Mucosa of rectum (tissue), 2 donors: ENCODE data around the gene ZNF148.

ENCODE experiments used
- H3K27ac ChIP-seq, 2 donors: one replicate each; pipeline ENCODE4 v1.7.0; 2013; ENCODE audit warnings: inconsistent platforms in 2 of 2, low read depth in 2 of 2, low read length in 2 of 2
- H3K27me3 ChIP-seq, 2 donors: one replicate each; pipeline ENCODE4 v1.7.0; 2013; ENCODE audit warnings: low read length in 2 of 2; ENCODE audit not compliant: control insufficient read depth in 2 of 2, insufficient read depth in 2 of 2
- H3K36me3 ChIP-seq, 2 donors: one replicate each; pipeline ENCODE4 v1.7.0; 2013; ENCODE audit warnings: low read length in 2 of 2; ENCODE audit not compliant: control insufficient read depth in 2 of 2, insufficient read depth in 2 of 2
- H3K4me1 ChIP-seq, 2 donors: one replicate each; pipeline ENCODE4 v1.7.0; 2013; ENCODE audit warnings: low read length in 2 of 2, mild to moderate bottlenecking in 1 of 2; ENCODE audit not compliant: control insufficient read depth in 2 of 2, insufficient read depth in 2 of 2
- H3K4me3 ChIP-seq, 2 donors: one replicate each; pipeline ENCODE4 v1.7.0; 2013; ENCODE audit warnings: low read length in 2 of 2
- H3K9ac ChIP-seq, 2 donors: one replicate each; pipeline ENCODE4 v1.7.0; 2013; ENCODE audit warnings: low read length in 2 of 2, low read depth in 1 of 2, mild to moderate bottlenecking in 1 of 2
- H3K9me3 ChIP-seq, 2 donors: one replicate each; pipeline ENCODE4 v1.7.0; 2013; ENCODE audit warnings: low read length in 2 of 2; ENCODE audit not compliant: control insufficient read depth in 2 of 2
- donor health status: healthy.
- donor health status: Normal muscosa, but diverticular disease.

The ZNF148 gene

GRCh38 chr3:125300416-125300815 lies 74.7 kb downstream of the ZNF148 start:
- Histone ChIP-seq H3K4me3 (no peak overlapping the region), H3K9ac (no peak overlapping the region), H3K27ac (no peak overlapping the region), H3K36me3 (peaks cover 0 to 7% of the 10 kb centered on the region in 2 donors), H3K27me3 (no peaks in the 10 kb centered on the region), H3K9me3 (no peaks in the 10 kb centered on the region), H3K4me1 (no peaks in the 10 kb centered on the region)

GRCh38 chr3:125294411-125294810 lies 80.7 kb downstream of the ZNF148 start:
- Histone ChIP-seq H3K9ac (no peak overlapping the region), H3K4me3 (no peak overlapping the region), H3K27ac (no peak overlapping the region), H3K27me3 (no peaks in the 10 kb centered on the region), H3K9me3 (no peaks in the 10 kb centered on the region), H3K4me1 (no peaks in the 10 kb centered on the region), H3K36me3 (peaks cover 0 to 3% of the 10 kb centered on the region in 2 donors)

DNA sequence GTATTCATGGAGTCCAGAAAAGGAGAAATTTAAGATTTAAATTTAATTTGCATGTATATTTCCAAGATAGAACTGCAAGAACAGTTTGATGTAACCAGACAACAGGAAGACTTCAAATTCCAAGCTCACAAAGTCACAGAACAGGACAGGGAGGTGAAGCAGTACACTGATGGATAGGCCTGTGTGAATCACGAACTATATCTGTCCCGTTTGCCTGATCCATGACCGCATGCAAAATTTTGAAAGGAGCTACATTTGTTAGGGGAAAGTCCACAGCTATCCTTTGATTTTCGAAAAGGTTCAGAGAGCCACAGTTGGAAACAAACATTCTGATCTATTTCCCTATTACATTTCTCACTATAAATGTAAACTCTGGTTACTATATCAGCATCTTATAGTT lies 83.1 kb downstream of the ZNF148 start:
- Histone ChIP-seq H3K9me3 (no peaks in the 10 kb centered on the region), H3K36me3 (peaks cover 4 to 10% of the 10 kb centered on the region in 2 donors), H3K4me3 (no peak overlapping the region), H3K9ac (no peak overlapping the region), H3K27me3 (no peaks in the 10 kb centered on the region), H3K27ac (no peak overlapping the region), H3K4me1 (no peaks in the 10 kb centered on the region)

GRCh38 chr3:125289429-125289981 lies 85.6 kb downstream of the ZNF148 start:
- no peaks in the 10 kb centered on the region for H3K9me3 ChIP-seq
- H3K4me3 ChIP-seq: no peak overlapping the region
- H3K27me3 ChIP-seq: no peaks in the 10 kb centered on the region
- no peak overlapping the region for H3K9ac ChIP-seq
- no peak overlapping the region for H3K27ac ChIP-seq
- peaks cover 4 to 10% of the 10 kb centered on the region in 2 donors for H3K36me3 ChIP-seq
- no peaks in the 10 kb centered on the region for H3K4me1 ChIP-seq

DNA sequence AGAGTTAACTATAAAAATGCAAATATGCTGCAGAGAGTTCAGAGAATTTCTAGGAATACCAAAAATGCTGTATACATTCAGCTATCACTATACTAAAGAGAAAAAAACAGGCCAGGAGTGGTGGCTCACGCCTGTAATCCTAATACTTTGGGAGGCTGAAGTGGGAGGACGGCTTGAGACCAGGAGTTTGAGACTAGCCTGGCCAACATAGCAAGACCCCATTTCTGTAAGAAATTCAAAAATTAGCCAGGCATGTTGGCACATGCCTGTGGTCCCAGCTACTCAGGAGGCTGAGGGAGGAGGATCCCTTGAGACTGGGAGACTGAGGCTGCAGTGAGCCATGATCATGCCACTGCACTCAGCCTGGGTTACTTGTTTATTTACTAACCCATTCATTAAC lies 87.9 kb downstream of the ZNF148 start:
- Histone ChIP-seq H3K4me1 (no peaks in the 10 kb centered on the region), H3K27me3 (no peaks in the 10 kb centered on the region), H3K9ac (no peak overlapping the region), H3K9me3 (no peaks in the 10 kb centered on the region), H3K4me3 (no peak overlapping the region), H3K36me3 (peaks cover 4 to 10% of the 10 kb centered on the region in 2 donors), H3K27ac (no peak overlapping the region)

DNA sequence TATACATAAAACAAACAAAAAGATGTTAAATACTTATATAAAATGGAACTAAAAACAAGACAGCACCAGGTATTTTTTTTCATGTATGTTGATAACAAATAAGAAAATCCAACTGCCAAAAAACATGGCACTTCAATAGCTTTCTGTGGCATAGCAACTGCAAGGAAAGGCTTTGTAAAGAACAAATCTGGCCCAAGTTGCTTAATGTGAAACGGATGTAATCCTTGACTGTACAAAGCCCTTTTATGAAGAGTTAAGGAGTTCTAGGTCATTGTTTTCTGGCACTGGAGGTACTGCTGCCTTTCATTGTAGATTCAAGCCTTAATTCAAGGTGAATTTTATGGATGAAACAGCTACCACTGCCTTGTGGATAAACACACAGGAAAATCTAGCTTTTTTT lies 93.7 kb downstream of the ZNF148 start:
- no peak overlapping the region for H3K9ac ChIP-seq
- no peaks in the 10 kb centered on the region for H3K27me3 ChIP-seq
- no peak overlapping the region for H3K4me3 ChIP-seq
- no peaks in the 10 kb centered on the region for H3K4me1 ChIP-seq
- H3K9me3 ChIP-seq: no peaks in the 10 kb centered on the region
- H3K36me3 ChIP-seq: peaks cover 4 to 7% of the 10 kb centered on the region in 2 donors
- H3K27ac ChIP-seq: no peak overlapping the region

DNA sequence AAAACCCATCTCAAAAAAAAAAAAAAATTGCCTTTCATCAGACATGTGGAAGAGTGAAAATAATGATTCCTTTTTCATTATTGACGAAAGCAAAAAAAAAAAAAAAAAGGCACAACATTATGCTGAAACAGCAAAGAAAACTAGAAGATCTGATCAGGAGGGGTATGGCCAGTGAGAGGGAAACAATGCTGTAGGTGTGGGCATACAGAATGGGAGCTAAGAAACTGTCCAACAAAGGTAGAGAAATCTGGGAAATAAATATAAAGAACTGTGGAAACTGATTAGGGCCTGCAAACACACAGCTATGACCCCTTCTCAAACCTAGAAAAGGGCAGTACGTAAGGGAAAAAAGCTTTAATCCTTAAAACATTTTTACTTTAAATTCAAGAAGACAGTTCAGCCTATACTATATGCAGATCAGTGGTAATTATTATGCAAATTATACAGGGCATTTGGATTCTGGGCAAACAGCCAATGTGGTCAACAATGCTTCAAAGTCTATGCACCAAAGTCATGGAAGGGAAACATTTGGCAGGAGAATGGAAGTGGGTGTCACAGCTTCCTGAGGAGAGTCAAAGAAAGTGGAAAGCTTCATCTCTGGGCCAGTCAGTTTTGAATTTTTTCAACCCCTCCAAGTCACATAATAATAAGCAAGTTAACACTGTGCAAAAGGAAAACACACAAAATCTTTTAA lies 94.3 kb downstream of the ZNF148 start:
- Histone ChIP-seq H3K36me3 (peaks cover 4 to 8% of the 10 kb centered on the region in 2 donors), H3K9ac (no peak overlapping the region), H3K4me1 (no peaks in the 10 kb centered on the region), H3K27me3 (no peaks in the 10 kb centered on the region), H3K27ac (no peak overlapping the region), H3K9me3 (no peaks in the 10 kb centered on the region), H3K4me3 (no peak overlapping the region)

- no peaks in the 10 kb centered on the region for H3K4me1 ChIP-seq
- no peaks in the 10 kb centered on the region for H3K9me3 ChIP-seq
- peaks cover 4 to 10% of the 10 kb centered on the region in 2 donors for H3K36me3 ChIP-seq
- no peak overlapping the region for H3K27ac ChIP-seq
- no peaks in the 10 kb centered on the region for H3K27me3 ChIP-seq
- no peak overlapping the region for H3K9ac ChIP-seq
- no peak overlapping the region for H3K4me3 ChIP-seq
Measured at GRCh38 chr3:125278155-125278554, 97.0 kb downstream of the ZNF148 start.

- Histone ChIP-seq H3K4me1 (no peaks in the 10 kb centered on the region), H3K9ac (no peak overlapping the region), H3K36me3 (peaks cover 3% of the 10 kb centered on the region in 2 donors), H3K4me3 (no peak overlapping the region), H3K27me3 (no peaks in the 10 kb centered on the region), H3K27ac (no peak overlapping the region), H3K9me3 (no peaks in the 10 kb centered on the region)
Measured at GRCh38 chr3:125271127-125271526, 104.0 kb downstream of the ZNF148 start.

GRCh38 chr3:125267460-125267859 lies 107.7 kb downstream of the ZNF148 start:
- no peaks in the 10 kb centered on the region for H3K4me1 ChIP-seq
- no peaks in the 10 kb centered on the region for H3K27me3 ChIP-seq
- no peak overlapping the region for H3K27ac ChIP-seq
- H3K9ac ChIP-seq: no peak overlapping the region
- peaks cover 0 to 6% of the 10 kb centered on the region in 2 donors for H3K36me3 ChIP-seq
- H3K9me3 ChIP-seq: no peaks in the 10 kb centered on the region
- no peak overlapping the region for H3K4me3 ChIP-seq
